IPS-20b (cell line): ENCODE measurements around the gene RPL13.
A peak's percentile ranks its signal among the peaks of the same experiment; 100 is the strongest.

Experiments
- H3K27ac ChIP-seq: one replicate; pipeline ENCODE4 v1.5.1; 2013; ENCODE audit warnings: low read length
- H3K27me3 ChIP-seq: 2 replicates; pipeline ENCODE4 v1.6.1; 2013; ENCODE audit warnings: mild to moderate bottlenecking, low read length, inconsistent platforms; ENCODE audit not compliant: insufficient read depth
- H3K36me3 ChIP-seq: 2 replicates; pipeline ENCODE4 v1.6.1; 2013; ENCODE audit warnings: low read depth, mild to moderate bottlenecking, inconsistent platforms, low read length, moderate library complexity; ENCODE audit not compliant: insufficient read depth
- H3K4me1 ChIP-seq: 2 replicates; pipeline ENCODE4 v1.6.1; 2013; ENCODE audit warnings: mild to moderate bottlenecking, control low read depth, inconsistent platforms, low read length, moderate library complexity; ENCODE audit not compliant: insufficient read depth
- H3K4me3 ChIP-seq: 2 replicates; pipeline ENCODE4 v1.5.1; 2013; ENCODE audit warnings: mild to moderate bottlenecking, low read length, inconsistent platforms
- H3K9ac ChIP-seq: 2 replicates; pipeline ENCODE4 v1.6.1; 2013; ENCODE audit warnings: low read depth, mild to moderate bottlenecking, inconsistent platforms, low read length, moderate library complexity
- H3K9me3 ChIP-seq: 2 replicates; pipeline ENCODE4 v1.6.1; 2013; ENCODE audit warnings: mild to moderate bottlenecking, low read depth, low read length, inconsistent platforms; ENCODE audit not compliant: insufficient read depth

Gene RPL13

GRCh38 chr16:89574681-89575246 lies 14.3 kb downstream of the RPL13 start:
- Histone ChIP-seq H3K4me1 (no peaks in the 10 kb centered on the region; the same call in 1 of the 2 replicates), H3K27ac (no peak overlapping the region), H3K36me3 (0 out of 2 replicates have a peak, but pooled peaks cover 6% of the 10 kb centered on the region), H3K9me3 (no peaks in the 10 kb centered on the region), H3K27me3 (peaks cover 63% of the 10 kb centered on the region), H3K9ac (no peak overlapping the region; the same call in 1 of the 2 replicates), H3K4me3 (peak overlapping the region; percentile 64; the same call in 1 of the 2 replicates)

GRCh38 chr16:89575247-89576152 lies 15.0 kb downstream of the RPL13 start, which contains the start of gene CPNE7:
CPNE7 (plus strand) TSS chr16:89575758; CDS start chr16:89575898, 140 bp downstream.
- peak within 1 kb of the TSS; percentile 64; the same call in 1 of the 2 replicates for H3K4me3 ChIP-seq

DNA sequence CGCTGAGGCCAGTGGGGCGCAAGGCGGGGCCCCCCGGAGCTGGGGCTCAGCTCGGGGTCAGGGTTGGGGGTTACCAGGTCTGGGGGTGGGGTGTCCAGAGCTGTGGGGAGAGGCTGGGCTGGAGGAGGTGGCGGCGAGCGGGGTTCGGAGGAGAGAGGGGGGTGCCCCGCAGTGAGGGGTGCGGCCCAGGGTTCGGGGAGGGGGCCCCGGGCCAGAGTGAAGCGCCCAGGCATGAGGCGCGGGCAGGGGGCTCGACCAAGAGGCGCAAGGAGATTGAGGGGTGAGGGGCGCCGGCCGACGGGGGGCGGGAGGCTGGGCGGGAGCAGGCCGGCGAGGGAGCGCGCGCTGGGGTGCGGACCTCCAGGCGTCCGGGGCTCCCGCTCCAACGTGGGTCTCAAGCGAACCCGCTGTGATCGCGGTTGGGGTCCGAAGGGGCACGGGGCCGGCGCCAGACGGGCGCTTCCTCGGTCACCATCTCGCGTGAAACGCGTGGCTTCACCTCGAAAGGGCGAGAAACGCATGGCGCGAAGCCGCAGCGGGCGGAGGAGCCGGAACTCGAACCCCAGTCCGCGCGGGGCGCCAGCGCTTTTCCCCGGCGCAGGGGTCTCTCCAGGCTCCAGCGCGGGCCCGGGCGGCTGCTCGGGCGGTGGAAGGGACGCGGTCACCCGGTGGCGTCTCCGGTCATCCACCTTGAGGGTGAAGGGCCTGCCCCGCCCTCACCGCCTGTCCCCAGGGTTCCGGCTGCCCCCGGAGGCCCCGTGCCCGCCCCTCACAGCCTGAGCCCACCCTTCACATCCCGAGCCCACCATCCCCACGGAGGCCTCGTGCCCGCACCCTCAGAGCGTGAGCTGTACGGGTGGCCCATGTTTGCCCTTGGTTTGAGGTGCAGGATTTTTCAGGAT lies 15.9 kb downstream of the RPL13 start:
- Histone ChIP-seq H3K9ac (no peak overlapping the region), H3K9me3 (no peaks in the 10 kb centered on the region), H3K27me3 (peaks cover 56% of the 10 kb centered on the region), H3K36me3 (0 out of 2 replicates have a peak, but pooled peaks cover 6% of the 10 kb centered on the region), H3K4me1 (no peaks in the 10 kb centered on the region; the same call in 1 of the 2 replicates), H3K4me3 (peak overlapping the region; percentile 56; the same call in 1 of the 2 replicates), H3K27ac (no peak overlapping the region)

More at GRCh38 chr16:89575247-89576152, 15.0 kb downstream of the RPL13 start, which contains the start of gene CPNE7:
- Histone ChIP-seq H3K9me3 (no peaks in the 10 kb centered on the region), H3K27me3 (peaks cover 56% of the 10 kb centered on the region), H3K4me1 (no peaks in the 10 kb centered on the region; the same call in 1 of the 2 replicates), H3K36me3 (0 out of 2 replicates have a peak, but pooled peaks cover 6% of the 10 kb centered on the region), H3K9ac (no peak within 1 kb of the TSS; the same call in 1 of the 2 replicates), H3K27ac (no peak within 1 kb of the TSS)

GRCh38 chr16:89577055-89577759 lies 16.7 kb downstream of the RPL13 start:
- Histone ChIP-seq H3K4me1 (no peaks in the 10 kb centered on the region; the same call in 1 of the 2 replicates), H3K36me3 (0 out of 2 replicates have a peak, but pooled peaks cover 6% of the 10 kb centered on the region), H3K9me3 (no peaks in the 10 kb centered on the region), H3K4me3 (no peak overlapping the region), H3K27ac (no peak overlapping the region), H3K27me3 (peaks cover 53% of the 10 kb centered on the region), H3K9ac (no peak overlapping the region)

- peaks cover 34% of the 10 kb centered on the region for H3K27me3 ChIP-seq
- no peaks in the 10 kb centered on the region; the same call in 1 of the 2 replicates for H3K4me1 ChIP-seq
- no peak overlapping the region for H3K4me3 ChIP-seq
- 0 out of 2 replicates have a peak, but pooled peaks cover 6% of the 10 kb centered on the region for H3K36me3 ChIP-seq
- no peak overlapping the region for H3K9ac ChIP-seq
- H3K27ac ChIP-seq, result no peak overlapping the region
- no peaks in the 10 kb centered on the region for H3K9me3 ChIP-seq
Measured at GRCh38 chr16:89579351-89579750, 18.9 kb downstream of the RPL13 start.

DNA sequence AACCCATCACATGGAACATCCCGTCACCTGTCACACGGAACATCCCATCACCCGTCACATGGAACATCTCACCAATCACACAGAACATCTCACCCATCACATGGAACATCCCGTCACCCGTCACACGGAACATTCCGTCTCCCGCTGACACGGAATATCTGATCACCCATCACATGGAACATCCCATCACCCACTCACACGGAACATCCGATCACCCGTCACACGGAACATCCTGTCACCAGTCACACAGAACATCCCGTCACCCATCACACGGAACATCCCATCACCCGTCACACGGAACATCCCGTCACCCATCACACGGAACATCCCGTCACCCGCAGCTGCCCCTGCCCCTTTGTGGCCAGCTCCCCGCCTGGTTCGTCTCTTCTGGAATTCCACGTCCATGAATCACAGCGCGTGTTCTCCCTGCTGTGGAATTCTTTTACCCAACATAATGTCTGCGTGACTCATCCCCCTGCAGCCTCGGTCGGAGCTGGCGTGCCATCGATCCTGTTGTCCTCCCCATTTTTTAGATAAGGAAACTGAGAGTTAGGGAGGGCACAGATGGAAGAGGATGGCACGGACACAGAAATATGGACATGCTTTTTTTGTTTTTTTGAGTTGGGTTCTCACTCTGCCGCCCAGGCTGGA lies 20.7 kb downstream of the RPL13 start:
- no peak overlapping the region for H3K27ac ChIP-seq

DNA sequence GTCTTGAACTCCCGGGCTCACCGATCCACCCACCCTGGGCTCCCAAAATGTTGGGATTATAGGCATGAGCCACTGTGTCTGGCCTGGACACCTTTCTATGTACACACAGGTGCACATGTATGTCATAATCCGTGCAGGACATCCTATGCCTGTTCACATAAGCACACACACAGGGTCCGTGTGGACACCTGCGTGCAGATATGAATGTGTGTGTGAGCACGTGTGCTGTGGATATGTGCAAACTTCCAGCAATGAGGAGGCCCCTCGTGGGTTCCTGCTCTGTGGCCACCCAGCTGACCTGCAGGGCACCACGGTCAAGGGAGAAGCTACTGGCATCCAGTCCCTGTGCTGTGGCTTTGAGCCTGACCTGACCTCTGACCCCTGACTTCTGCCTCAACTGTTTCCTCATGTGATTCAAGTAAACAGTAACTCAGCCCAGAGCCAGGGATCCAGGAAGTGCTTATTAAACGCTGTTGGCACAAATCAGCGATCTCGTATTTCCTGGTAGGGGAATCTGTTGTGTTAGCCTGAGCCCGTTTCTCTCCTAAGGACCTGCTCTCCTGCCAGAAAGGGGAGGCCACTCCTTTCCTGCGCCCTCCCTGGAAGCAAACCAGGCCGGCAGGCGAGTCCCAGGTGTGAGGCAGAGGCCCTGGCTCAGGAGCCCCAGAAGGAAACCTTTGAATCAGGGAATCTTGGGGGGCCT lies 21.5 kb downstream of the RPL13 start:
- Histone ChIP-seq H3K4me3 (no peak overlapping the region), H3K27me3 (peaks cover 9% of the 10 kb centered on the region), H3K4me1 (no peaks in the 10 kb centered on the region), H3K36me3 (0 out of 2 replicates have a peak, but pooled peaks cover 6% of the 10 kb centered on the region), H3K9me3 (no peaks in the 10 kb centered on the region), H3K27ac (no peak overlapping the region), H3K9ac (no peak overlapping the region)

More for the DNA sequence above, 20.7 kb downstream of the RPL13 start:
- H3K27me3 ChIP-seq, result peaks cover 17% of the 10 kb centered on the region
- H3K36me3 ChIP-seq, result 0 out of 2 replicates have a peak, but pooled peaks cover 6% of the 10 kb centered on the region
- no peak overlapping the region for H3K4me3 ChIP-seq
- H3K9ac ChIP-seq, result no peak overlapping the region
- no peaks in the 10 kb centered on the region for H3K4me1 ChIP-seq
- no peaks in the 10 kb centered on the region for H3K9me3 ChIP-seq

DNA sequence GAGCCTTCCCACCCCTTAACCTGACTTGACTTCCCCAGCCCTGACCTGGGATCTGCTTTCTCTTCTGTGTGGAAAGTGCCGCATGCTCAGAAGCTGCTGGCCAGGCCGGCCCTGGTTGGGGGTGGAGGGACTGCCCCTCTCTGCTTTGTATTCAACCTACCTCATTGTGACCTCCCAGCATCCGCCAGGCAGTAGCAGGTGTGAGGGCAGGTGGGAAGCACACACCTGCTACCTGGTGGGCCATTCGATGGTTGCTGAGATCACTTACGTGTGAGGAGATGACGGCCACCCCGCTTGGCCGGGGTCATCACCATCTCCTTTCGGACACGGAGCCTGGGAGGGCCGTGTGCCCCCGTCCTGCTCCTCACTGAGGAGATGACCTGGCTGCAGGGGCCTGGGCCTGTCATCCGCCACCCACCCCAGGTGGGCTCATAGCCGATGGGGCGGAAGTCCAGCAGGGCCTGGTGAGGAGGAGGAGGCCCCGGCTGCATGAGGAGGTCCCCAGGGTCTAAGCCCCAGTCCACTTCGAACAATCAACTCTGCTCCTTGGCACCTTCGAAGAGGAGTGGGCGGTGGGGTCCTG lies 22.2 kb downstream of the RPL13 start:
- no peaks in the 10 kb centered on the region for H3K9me3 ChIP-seq
- no peak overlapping the region for H3K4me3 ChIP-seq
- 0 out of 2 replicates have a peak, but pooled peaks cover 6% of the 10 kb centered on the region for H3K36me3 ChIP-seq
- no peaks in the 10 kb centered on the region for H3K4me1 ChIP-seq
- H3K27ac ChIP-seq, result no peak overlapping the region
- no peak overlapping the region for H3K9ac ChIP-seq
- peaks cover 2% of the 10 kb centered on the region; the same call in 1 of the 2 replicates for H3K27me3 ChIP-seq

- Histone ChIP-seq H3K27me3 (no peaks in the 10 kb centered on the region), H3K27ac (no peak overlapping the region), H3K9me3 (no peaks in the 10 kb centered on the region), H3K4me1 (no peaks in the 10 kb centered on the region), H3K36me3 (0 out of 2 replicates have a peak, but pooled peaks cover 6% of the 10 kb centered on the region), H3K9ac (no peak overlapping the region), H3K4me3 (no peak overlapping the region)
Measured at GRCh38 chr16:89583197-89583894, 22.9 kb downstream of the RPL13 start.
